LNCaP clone FGC (cell line): Measurements from ENCODE around the gene TCF7L1.
"Not testable (repeated sequence)": the region's sequence is repeated elsewhere in the genome, so short reads cannot be mapped to it uniquely, and the experiment has no call there.

Source experiments
- DNase-seq: peaks from one replicate; pipeline ENCODE4 v3.0.0-alpha.2; 2011; ENCODE audit warnings: low read depth
- H3K4me3 ChIP-seq: 2 replicates; pipeline ENCODE4 v1.5.1; 2011; ENCODE audit warnings: mild to moderate bottlenecking, low read depth, low read length, control low read depth
- CTCF ChIP-seq: IDR thresholded peaks from 2 replicates; pipeline ENCODE4 v1.5.1; 2012; ENCODE audit warnings: mild to moderate bottlenecking; ENCODE audit not compliant: control insufficient read depth, insufficient read depth; ENCODE audit errors: extremely low read depth

Gene TCF7L1

DNA sequence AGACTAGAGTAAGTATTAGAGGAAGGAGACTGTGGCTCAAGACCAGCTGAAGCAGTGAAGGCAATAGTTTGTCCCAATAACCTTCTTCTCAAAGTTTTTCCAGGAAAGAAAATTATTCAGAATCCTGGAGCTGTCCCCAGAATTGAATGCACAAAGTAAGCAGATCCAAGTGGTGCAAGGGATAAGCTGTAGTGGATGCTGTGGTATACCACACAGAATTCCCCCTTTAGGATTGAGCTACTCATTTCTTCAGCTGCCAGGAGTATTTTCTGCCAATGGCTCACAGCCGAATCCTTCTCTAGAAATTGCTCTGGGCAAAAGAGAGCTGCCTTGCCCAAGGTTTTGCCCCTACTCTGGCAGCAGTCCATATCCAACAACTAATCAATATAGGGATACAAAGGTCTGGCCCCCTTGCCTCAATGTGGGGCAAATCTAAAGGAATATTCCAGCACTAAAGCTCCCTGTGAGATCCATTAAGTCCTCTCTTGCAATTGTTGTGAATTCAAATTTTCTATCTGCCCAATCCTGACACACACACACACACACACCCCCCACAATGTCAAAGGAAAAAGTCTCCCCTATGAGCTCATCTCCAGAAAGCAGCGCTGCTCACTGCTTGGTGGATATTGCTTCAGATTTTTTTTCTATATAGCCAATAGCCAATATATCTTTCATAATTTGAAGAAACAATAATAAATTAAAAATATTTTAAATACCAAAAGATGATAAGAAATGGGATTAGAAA, 18.4 kb upstream of the TCF7L1 start:
- no peak for DNase-seq
- no peak overlapping the region for H3K4me3 ChIP-seq
- no peak for TF ChIP-seq CTCF

DNA sequence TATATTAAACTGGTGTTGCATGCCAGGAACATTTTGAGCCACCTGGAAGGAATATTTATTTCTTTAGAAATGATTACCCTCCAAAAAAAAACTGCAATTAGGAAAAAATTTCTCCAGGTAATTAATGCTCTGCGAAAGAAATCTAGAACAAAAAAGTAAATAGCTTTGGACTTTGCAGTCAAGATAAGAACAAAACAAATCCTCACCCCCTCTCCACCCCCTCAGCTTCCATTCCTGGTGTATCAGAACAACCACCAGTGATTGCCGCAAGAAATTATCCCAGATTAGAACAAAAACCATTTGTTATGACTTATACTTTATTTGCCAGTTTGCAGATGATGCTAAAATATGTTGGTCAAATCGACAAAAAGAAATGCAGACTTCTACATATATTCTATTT, 17.0 kb upstream of the TCF7L1 start:
- no peak for DNase-seq
- TF ChIP-seq CTCF = no peak
- no peak overlapping the region for H3K4me3 ChIP-seq

GRCh38 chr2:85119900-85120299, 13.3 kb upstream of the TCF7L1 start:
- no peak for TF ChIP-seq CTCF
- DNase-seq = no peak
- H3K4me3 ChIP-seq = no peak overlapping the region

GRCh38 chr2:85120363-85120762, 12.8 kb upstream of the TCF7L1 start:
- DNase-seq = no peak
- no peak overlapping the region for H3K4me3 ChIP-seq
- TF ChIP-seq CTCF = no peak

GRCh38 chr2:85126462-85126861, 6.7 kb upstream of the TCF7L1 start:
- not testable (repeated sequence) for DNase-seq, H3K4me3 ChIP-seq

DNA sequence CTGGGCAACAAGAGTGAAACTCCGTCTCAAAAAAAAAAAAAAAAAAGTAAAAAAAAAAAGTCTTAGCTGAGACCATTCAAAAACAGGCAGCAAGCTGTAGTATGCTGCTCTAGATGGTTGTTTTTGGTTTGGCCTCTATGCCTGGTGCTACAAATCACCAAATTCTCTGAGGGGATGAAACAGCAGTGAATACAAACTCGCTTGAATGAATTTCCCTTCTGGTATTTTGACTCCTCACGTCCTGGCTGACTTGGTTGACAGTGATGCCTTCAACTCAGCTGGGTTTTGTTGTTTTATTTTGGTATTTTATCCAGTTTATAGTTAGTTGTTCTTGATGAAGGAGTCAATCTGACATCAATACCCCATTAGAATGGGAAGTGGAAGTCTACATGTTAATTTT, 3.3 kb upstream of the TCF7L1 start:
- no peak overlapping the region for H3K4me3 ChIP-seq
- TF ChIP-seq CTCF = no peak
- no peak for DNase-seq

GRCh38 chr2:85130407-85130806, 2.8 kb upstream of the TCF7L1 start:
- H3K4me3 ChIP-seq = no peak overlapping the region
- no peak for DNase-seq
- TF ChIP-seq CTCF = no peak
